Stimulated activated CD4-positive, alpha-beta T cell treated with anti-CD3 and anti-CD28 coated beads, Interleukin-15, amount 100 ng/mL, for 1 hour (primary cell): ENCODE data around the gene PPARGC1A.

ENCODE experiments used
- DNase-seq, 2 donors: peaks; one replicate each; pipeline ENCODE4 v3.0.0-alpha.2; 2020; ENCODE audit warnings: low read depth in 1 of 2, low spot score in 1 of 2

PPARGC1A gene

DNA sequence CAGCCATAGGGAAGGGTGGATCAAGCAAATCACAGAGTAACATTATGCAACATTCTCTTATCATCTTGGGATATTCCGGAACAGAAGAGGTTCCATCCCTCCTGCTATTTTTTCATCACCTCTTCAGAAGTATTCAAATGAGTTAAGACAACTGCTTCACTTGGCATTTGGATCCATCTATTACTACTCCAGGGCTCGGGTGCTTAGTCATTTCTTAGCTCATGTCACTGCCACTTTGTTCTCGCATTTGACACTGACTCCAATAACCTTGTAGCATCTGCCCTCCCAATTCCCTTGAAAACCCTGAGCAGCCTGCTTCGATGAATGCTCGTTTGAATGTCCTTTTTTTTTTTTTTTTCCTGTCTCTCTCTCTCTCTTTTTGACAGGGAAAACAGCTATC is 114.9 kb downstream of the PPARGC1A start:
- DNase-seq: no peak

GRCh38 chr4:23773884-23774636 is 115.8 kb downstream of the PPARGC1A start:
- DNase-seq: no peak

DNA sequence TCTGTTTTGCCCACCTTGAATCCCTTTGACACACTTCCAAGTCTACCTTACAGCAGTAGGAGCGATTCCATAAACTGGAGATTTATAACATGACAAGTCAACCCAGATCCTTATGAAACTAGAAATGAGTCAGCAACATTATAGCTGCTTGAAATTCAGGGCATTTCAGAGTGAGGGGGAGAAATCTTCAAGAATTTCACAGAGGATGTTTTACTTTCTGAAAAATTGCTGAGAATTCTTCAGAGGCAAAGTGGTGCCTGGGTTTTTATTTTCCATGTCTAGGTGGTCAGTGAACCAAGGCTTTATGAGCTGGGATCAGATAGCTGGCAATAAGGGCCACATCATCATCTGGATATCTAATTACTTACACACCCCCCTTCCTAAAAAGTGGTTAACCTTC is 119.8 kb downstream of the PPARGC1A start:
- DNase-seq: no peak

- DNase-seq: no peak
These were observed 120.4 kb downstream of the PPARGC1A start for GRCh38 chr4:23769406-23769805.

DNA sequence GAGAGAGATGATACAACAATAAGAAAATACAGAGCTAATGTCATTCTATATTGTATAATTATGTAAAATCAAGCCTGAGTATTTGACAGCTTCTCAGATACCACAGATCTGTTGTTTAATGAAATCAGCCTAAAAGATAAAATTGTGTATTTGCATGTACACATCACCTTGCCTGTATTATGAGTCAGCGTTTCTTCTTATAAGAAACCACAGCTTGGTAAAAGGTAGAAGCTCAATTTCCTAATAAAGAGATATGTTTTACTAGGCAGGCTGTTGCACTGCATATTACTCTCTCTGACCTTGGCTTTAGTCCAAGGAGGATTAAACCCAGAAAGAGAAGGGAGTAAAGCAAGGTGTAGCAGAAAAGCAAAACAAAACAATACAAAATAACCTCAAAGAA is 121.3 kb downstream of the PPARGC1A start:
- no peak for DNase-seq

GRCh38 chr4:23766344-23766743 is 123.5 kb downstream of the PPARGC1A start:
- DNase-seq: no peak

GRCh38 chr4:23763559-23763958 is 126.3 kb downstream of the PPARGC1A start:
- no peak for DNase-seq

- DNase-seq: no peak
These were observed 127.3 kb downstream of the PPARGC1A start for GRCh38 chr4:23762551-23762950.

- DNase-seq: no peak
These were observed 130.8 kb downstream of the PPARGC1A start for GRCh38 chr4:23759066-23759465.

DNA sequence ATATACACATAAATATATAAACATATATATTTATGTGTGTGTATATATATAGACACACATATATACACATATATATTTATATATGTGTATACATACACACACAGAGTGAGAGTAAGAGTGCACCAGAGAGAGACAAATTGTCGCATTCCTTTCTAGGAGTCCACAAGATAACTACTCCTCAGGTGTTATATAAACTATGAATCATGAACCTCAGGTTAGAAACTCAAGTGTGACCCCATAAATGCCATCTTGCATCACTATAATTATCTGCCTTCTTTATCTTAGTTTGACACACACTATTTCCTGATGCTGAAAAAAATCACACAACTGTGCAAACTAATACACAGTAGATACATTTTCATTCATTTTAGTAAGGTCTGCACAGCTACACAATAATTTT is 135.2 kb downstream of the PPARGC1A start:
- DNase-seq: no peak

GRCh38 chr4:23750125-23750524 is 139.7 kb downstream of the PPARGC1A start:
- DNase-seq: no peak

- DNase-seq: no peak
These were observed 142.5 kb downstream of the PPARGC1A start for GRCh38 chr4:23747281-23747735.

DNA sequence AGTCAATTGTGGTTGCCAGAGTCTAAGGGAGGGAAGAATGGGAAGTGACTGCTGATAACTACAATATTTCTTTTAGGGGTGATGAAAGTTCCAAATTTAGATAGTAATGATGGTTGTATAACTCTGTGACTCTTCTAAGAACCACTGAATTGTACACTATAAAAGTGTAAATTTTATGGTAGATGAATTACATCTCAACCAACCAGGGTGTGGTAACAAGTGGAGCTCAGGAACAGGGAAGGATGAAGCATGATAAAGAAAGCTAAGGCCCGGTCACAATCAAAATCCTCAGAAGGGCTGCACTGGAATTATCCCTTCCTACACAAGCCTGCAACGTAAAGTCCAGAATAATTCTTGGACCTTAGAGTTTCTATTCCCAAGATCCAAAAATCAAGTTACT is 143.2 kb downstream of the PPARGC1A start:
- DNase-seq: no peak

DNA sequence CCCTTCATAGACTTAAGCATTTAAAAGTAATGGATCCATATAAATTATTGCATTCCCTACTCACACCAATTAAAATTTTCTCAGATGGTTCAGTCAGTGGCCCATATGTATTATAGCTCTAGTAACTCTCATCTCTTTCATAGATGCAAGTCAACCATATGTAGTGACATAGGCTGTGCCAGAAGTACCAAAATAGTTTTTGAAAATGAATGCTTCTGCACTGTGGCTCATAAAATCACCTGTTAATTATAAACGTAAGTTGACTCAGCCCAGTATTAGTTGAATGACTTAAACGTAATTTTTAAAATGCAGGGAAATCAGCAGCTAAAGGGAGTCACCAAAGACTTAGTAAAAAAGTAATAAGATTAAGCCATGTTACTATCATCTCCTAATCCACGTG is 143.8 kb downstream of the PPARGC1A start:
- DNase-seq: no peak

- no peak for DNase-seq
These were observed 144.5 kb downstream of the PPARGC1A start for GRCh38 chr4:23745377-23745776.
